RKO (cell line): Measurements from ENCODE around the gene MISP3.

Source experiments
- DNase-seq: peaks from one replicate; pipeline ENCODE4 v3.0.0-alpha.2; 2016; ENCODE audit warnings: low spot score

Gene MISP3

GRCh38 chr19:14102756-14103155 is 30.2 kb downstream of the MISP3 start:
- DNase-seq, result no peak

DNA sequence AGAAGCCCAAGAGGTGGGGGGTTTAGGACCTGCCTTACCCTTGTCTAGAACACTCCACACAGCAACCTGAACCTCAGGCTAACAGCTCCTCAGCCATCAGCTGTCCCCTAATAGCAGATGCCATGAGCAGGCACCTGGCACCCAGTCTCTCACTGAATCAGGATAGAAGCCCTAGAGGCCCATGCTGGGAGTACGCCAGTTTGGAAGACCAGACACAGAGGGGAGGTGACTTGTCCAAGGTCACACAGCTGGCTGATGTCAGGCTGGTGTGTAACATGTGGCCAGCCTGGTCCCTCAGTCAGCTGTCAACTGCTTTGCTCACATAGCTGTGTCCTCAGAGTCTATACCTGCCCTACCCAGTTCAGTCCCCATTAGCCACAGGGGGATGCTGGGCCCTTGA is 30.7 kb downstream of the MISP3 start:
- DNase-seq, result peak; percentile 51

DNA sequence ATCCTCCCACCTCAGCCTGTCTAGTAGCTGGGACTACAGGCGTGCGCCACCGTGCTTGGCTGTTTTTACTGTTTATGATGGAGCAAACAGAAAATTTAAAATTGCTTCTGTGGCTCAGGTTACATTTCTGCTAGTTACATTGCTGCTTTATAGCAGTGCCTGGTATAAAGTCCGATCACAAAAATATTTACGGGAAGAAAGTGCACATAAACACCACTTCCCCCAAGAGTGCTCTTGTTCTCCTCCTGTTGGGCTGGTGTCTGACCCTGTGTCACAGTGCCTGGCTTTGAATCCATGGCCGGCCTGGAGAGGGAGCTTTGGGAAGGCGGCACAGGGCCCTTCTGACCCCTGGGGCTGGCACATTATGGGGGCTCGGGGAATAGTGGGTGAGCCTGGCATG is 33.1 kb downstream of the MISP3 start:
- DNase-seq, result no peak

- no peak for DNase-seq
These were observed 34.3 kb downstream of the MISP3 start for GRCh38 chr19:14106840-14107239.

DNA sequence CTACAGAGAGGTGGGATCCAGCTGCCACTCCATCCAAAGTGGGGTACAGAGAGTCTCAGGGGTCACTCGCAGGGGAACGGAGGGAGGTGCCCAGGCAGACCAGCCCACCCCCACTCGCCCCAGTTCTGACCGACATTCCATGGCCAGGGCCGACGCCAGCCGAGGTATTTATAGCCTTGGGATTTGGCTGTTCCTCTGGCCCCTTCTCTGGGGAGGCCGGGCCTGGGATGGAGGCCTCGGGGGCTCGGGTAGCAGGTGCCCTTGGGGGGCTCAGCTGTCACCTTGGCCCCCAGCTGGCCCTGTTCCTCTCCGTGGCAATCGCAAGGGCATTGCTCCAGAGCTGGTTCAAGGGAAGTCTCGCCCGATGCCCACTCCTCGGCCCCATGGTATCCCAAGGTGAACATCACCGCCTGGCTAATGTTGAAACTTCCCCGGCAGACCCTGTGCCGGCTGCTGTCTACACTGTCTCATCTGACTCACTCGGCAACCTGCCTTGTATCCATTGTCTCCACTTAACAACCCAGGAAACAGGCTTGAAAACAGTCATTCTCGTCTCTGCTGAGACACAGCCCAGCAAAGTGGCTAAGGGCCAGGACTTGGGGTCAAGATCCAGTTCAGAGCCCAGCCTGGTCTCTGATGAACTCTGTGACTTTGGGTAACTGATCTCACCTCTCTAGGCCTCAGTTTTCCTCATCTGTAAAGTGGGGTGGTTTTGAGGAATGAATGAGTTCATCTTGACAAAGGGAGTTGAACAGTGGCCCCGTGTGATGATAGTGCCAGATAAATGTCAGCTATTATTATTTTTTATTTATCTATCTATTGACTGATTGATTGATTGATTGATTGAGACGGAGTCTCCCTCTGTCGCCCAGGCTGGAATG is 35.2 kb downstream of the MISP3 start:
- DNase-seq, result peak; percentile 42

- no peak for DNase-seq
These were observed 38.1 kb downstream of the MISP3 start for GRCh38 chr19:14110650-14111049.

- no peak for DNase-seq
These were observed 38.9 kb downstream of the MISP3 start for GRCh38 chr19:14111486-14111885.

- DNase-seq, result no peak
These were observed 39.6 kb downstream of the MISP3 start for GRCh38 chr19:14112051-14112808.

GRCh38 chr19:14112809-14113385 is 40.3 kb downstream of the MISP3 start:
- DNase-seq, result no peak

GRCh38 chr19:14113762-14114414 is 41.3 kb downstream of the MISP3 start:
- peak; percentile 33 for DNase-seq

GRCh38 chr19:14114439-14114838 is 41.9 kb downstream of the MISP3 start:
- no peak for DNase-seq

- DNase-seq, result peak; percentile 55
These were observed 42.3 kb downstream of the MISP3 start for GRCh38 chr19:14114854-14115253.

DNA sequence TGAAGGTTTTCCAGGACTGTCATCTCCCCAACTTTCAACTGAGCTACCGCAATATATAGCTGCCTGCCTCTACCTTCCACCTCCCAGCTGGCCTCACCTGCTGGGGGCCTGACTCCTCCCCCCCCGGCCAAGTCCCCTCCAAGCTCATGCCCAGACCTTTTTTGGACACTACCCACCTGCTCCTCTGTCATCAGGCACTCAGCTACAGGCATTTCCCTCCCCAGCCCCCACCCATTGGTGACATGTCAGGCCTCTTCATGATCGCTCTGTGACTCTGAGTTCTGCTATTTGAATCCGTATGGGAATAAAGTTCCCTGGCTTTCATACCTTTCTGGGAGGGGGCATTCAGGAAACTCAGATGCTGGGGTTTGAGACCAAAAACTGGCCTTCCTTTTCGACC is 43.2 kb downstream of the MISP3 start:
- no peak for DNase-seq

DNA sequence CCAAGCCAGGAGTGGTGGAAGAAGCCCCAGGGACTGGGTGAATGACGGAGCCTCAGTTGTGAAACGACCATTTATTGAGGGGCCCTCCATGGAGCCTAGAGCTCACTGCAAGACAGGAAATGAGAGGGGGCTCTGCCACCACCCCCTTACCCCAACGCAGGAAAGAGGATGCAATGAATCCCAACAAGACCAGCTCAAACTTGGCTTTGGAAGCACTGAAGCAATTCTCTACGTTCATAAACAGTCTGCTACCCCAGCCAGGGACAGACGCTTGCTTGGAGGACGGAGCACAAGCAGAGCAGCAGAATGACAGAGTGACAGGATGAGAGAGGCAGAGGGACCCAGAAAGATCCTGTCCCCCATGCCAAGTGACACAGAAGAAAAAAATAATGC is 43.9 kb downstream of the MISP3 start:
- no peak for DNase-seq

GRCh38 chr19:14116918-14117578 is 44.5 kb downstream of the MISP3 start:
- DNase-seq, result no peak

- DNase-seq, result peak; percentile 99
These were observed 45.1 kb downstream of the MISP3 start, which contains the start of gene PRKACA for GRCh38 chr19:14117668-14118164. Gene PRKACA, minus strand, starts transcription at chr19:14117762. Its CDS starts 215 bp downstream, at chr19:14117547.

GRCh38 chr19:14118165-14119051 is 45.8 kb downstream of the MISP3 start:
- DNase-seq, result peak; percentile 69

- no peak for DNase-seq
These were observed 46.6 kb downstream of the MISP3 start for GRCh38 chr19:14119146-14119545.

GRCh38 chr19:14119644-14120496 is 47.3 kb downstream of the MISP3 start:
- no peak for DNase-seq

- DNase-seq, result no peak
These were observed 47.9 kb downstream of the MISP3 start for GRCh38 chr19:14120497-14120780.
